GM19395 (cell line): ENCODE measurements around the gene QKI.
"Not testable (repeated sequence)": the region's sequence is repeated elsewhere in the genome, so short reads cannot be mapped to it uniquely, and the experiment has no call there.

Experiments
- ATAC-seq: cut with Tn5 transposase; IDR thresholded peaks from one replicate; pipeline ENCODE4 v1.9.1; 2021; ENCODE audit warnings: mild to moderate bottlenecking, moderate library complexity; ENCODE audit not compliant: unreplicated experiment

QKI gene

DNA sequence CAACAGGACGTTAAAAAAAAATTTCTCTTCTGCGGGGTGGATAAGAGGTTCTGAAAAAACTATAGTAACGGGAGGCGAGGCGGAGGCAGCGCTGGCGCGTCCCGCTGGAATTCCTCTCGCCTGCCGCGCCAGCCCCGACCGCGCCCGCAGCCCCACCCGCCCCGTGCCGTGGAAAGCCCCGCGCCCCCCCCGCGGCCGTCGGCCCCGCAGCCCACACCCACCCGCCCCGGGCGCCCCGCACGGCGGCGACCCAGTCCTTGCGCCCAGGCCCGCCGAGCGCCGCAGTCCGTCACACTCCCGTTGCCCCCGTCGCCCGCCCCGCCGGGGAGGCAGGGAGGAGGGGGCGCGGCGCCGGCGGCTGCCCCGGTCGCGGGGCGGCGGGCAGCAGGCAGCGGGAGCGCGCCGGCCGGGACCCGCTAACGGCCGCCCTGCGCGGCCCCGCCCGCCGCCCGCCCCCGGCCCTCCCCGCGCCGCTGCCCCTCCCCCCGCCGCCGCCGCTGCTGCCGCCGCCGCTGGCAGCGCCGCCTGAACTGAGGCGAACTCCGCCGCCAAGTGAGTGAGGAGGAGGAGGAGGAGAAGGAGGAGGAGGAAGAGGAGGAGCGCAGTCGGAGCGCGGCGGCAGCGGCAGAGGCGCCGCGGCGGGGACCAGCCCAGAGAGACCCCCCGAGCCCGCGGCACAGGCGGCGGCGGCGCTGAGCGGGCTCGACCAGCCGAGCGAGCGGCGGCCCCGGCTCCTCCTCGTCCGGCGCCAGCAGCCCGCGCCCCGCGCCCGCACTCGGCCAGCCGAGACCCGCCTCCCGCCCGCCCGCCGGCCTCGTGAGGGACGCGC lies at the start of gene QKI:
QKI (plus strand) TSS at position 602 of the 829 bp plus-strand sequence. CDS start 476 bp downstream, outside the sequence.
- ATAC-seq: peak; percentile 30

DNA sequence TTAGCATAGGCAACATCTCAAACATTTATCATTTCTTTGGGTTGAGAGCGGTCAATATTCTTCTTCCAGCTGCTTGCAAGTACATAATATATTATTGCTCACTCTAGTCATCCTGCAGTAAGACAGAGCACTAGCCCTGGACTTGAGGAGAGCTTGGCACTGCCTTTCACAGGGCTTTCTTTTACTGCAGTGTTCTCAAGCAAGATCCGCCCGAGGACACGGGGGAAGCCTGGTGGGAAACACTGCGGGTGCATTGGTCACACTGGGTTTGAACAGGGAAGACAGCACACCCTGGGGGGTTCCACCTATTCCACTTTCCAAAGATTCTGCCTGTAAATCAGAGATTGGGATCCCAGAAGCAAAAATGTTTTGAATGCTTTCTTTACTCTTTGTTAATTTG lies 48.2 kb upstream of the QKI start:
- ATAC-seq: no peak

GRCh38 chr6:163367497-163368183 lies 46.9 kb upstream of the QKI start:
- ATAC-seq: no peak

- no peak for ATAC-seq
Measured at GRCh38 chr6:163369141-163369540, 45.4 kb upstream of the QKI start.

- no peak for ATAC-seq
Measured at GRCh38 chr6:163369628-163370365, 44.7 kb upstream of the QKI start.

GRCh38 chr6:163370464-163371117 lies 43.9 kb upstream of the QKI start:
- ATAC-seq: no peak

- ATAC-seq: no peak
Measured at GRCh38 chr6:163371129-163371528, 43.4 kb upstream of the QKI start.

GRCh38 chr6:163373240-163373639 lies 41.3 kb upstream of the QKI start:
- no peak for ATAC-seq

GRCh38 chr6:163375361-163375760 lies 39.2 kb upstream of the QKI start:
- no peak for ATAC-seq

DNA sequence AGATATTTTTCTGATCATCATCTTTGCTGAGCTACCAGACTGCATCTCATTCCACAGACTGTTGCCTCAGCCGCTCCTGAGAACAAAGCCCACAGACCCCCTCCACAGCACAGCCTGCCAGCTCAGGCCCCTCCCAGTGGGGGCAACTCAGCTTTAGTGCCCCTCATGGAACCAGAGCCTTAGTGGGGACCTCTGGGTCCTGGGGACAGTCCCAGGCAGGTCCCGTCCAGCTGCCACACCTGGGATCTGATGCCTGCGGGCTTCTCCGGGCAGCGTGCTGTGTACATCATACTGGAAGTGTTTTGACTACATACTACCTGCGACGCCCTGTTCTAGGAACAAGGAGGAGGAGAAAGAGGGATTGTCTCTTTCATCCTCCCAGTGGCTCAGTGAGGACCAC lies 38.3 kb upstream of the QKI start:
- no peak for ATAC-seq

DNA sequence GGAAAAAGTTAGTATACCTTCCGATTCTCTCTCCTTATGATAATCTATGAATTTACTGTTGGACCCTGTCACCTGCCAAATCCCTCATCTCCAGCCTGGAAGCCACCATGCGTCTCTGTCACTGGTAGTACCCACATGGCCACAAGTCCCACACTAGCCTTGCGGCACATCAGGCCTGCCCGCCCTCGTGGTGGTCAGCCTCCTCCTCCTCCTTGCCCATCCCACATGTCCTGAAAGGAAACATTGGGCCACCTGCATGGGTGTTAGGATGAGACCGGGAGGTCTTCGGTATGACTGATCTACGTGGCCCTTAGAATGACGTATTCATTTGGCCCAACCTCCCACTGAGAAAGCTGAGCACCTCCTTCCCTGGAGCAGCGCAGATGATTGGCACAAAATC lies 37.0 kb upstream of the QKI start:
- ATAC-seq: no peak

DNA sequence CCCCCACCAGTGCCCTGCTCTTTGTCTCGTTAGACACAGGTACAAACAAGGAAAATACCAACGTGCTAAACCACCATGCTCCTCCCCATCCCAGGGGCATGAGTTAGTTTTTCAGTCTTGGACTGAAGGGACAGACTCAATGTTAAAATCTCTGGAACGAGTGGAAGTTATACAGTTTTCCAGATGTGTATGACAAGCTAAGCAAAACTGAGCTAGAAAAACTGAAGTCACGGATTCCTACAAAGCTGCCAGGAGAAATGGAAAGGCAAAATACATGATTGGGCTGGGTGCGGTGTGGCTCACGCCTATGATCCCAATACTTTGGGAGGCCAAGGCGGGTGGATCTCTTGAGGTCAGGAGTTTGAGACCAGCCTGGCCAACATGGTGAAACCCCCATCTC lies 34.3 kb upstream of the QKI start:
- no peak for ATAC-seq

DNA sequence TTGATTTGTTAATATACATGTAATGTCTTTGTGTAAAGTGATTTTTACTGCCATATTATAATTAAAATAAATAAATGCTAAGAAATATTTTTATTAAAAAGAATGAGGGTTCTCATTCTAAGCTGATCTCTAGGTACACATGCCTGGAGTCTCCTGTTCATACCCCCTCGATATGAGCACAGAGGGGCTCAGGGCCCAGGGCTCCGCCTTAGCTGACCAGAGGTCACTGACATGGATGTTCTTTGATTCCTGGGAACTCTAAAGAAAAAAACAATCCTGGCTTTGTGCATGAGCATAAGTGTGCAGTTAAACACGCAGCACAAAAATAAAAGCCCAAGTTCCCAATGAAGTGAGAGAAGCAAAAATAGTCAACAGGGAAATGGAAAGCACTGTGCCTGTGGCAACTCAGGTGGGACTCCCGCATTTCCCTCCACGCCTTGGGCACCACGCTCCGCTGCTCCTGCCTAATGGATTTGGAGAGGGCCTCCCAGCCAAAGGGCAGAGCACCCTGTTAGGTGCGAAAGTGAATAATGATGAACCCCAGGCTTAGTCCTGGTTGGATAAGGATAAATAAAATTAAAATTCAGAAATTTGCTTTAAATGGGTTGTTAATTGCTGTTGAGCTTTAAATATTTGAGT lies 33.3 kb upstream of the QKI start:
- no peak for ATAC-seq

DNA sequence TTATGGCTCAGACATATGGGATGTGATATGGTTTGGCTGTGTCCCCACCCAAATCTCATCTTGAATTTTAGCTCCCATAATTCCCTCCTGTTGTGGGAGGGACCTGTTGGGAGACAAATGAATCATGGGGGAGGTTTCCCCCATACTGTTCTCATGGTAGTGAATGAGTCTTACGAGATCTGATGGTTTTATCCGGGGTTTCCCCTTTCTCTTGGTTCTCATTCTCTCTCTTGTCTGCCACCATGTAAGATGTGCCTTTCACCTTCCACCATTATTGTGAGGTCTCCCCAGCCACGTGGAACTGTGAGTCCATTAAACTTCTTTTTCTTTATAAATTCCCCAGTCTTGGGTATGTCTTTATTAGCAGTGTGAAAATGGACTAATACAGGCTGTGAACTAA lies 31.1 kb upstream of the QKI start:
- not testable (repeated sequence) for ATAC-seq

- ATAC-seq: no peak
Measured at GRCh38 chr6:163383912-163384311, 30.6 kb upstream of the QKI start.

DNA sequence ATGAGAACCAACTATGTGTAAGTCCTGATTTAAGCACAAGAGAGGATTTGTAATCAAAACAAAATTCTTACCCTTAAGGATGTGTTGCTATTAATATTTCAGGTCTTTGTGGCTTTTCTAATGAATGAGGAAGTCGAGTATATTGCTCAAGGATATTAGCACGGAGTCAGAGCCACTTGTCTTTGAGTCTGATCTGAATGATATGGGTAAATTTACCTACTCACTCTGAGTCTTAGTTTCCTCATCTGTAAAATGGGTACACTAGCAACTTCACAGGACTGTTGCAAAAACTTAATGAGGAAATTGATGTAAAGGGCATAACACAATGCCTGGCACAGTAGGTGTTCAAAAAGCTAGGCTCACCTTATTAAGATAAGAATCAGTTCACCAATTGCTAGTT lies 30.0 kb upstream of the QKI start:
- ATAC-seq: no peak

- ATAC-seq: not testable (repeated sequence)
Measured at GRCh38 chr6:163385503-163385902, 29.0 kb upstream of the QKI start.

- no peak for ATAC-seq
Measured at GRCh38 chr6:163386329-163386908, 28.1 kb upstream of the QKI start.

DNA sequence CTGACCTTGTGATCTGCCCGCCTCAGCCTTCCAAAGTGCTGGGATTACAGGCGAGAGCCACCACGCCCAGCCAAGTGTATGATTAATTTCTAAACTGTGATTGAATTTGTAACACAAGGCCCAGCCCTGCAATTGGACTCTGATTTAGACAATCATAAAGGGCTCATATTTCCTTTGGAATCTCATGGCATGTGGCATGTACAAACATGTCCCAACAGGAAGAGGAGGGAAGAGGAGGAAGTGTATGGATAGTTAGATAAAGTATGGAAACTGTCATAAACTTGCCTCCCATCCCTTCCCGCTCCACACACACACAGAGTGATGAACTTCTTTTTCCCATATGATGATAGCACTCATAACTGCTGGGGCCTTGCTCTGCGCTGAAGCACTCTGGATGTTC lies 27.2 kb upstream of the QKI start:
- no peak for ATAC-seq

DNA sequence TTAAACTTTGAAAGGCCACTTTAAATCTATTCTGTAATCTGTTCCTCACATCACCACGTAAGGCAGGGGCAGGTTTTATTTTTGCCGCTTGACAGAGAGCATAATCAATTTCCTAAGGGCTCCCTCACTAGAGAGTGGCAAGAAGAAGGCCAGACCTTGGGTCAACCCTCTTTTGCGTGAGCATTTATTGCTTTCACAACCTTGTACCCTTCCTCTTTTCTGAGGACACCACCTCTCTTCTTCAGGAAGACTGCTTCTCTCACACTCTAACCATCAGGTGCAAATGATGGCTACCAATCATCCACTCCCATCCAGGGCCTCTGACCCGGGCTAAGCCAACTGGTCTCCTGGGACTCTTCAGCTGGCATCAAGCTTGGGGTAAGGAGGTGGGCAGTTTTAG lies 25.2 kb upstream of the QKI start:
- no peak for ATAC-seq
